GM23248 (cell line): ENCODE measurements around the gene DPM3.

Experiments
- EZH2 ChIP-seq: fragments of 200-600 bp; sonication (generic); IDR thresholded peaks from 2 replicates; pipeline ENCODE4 v1.6.1; 2018; ENCODE audit warnings: antibody characterized with exemption, mild to moderate bottlenecking; ENCODE audit not compliant: insufficient read depth, poor library complexity, severe bottlenecking
- EZH2phosphoT487 ChIP-seq: fragments of 200-600 bp; sonication (generic); IDR thresholded peaks from 2 replicates; pipeline ENCODE4 v1.6.1; 2018; ENCODE audit warnings: antibody characterized with exemption, moderate library complexity, mild to moderate bottlenecking, low read depth; ENCODE audit not compliant: insufficient read depth

- TF ChIP-seq EZH2phosphoT487 (no peak), EZH2 (no peak)
Measured at GRCh38 chr1:155123801-155124200, 16.5 kb downstream of the DPM3 start.
